Cardiac muscle cell (in vitro differentiated cells and primary cell): Measurements from ENCODE around the gene KIAA1210. TPM values are rescaled to one million over a fixed set of nuclear protein-coding genes. Genes with fewer than 3 reads are reported as not detected.
A peak's percentile ranks its signal among the peaks of the same experiment; 100 is the strongest.
"Not testable (repeated sequence)": the region's sequence is repeated elsewhere in the genome, so short reads cannot be mapped to it uniquely, and the experiment has no call there.

Source experiments
- DNase-seq, 2 donors: peaks; one replicate each; pipeline versions ENCODE4 v3.0.0 to v3.0.0-alpha.2; 2010 to 2017; ENCODE audit warnings: low read depth in 1 of 2, low spot score in 1 of 2
- H3K27ac ChIP-seq: fragments of 200-600 bp; sonication (generic); 2 replicates; pipeline ENCODE4 v1.5.1; 2016
- H3K27me3 ChIP-seq: fragments of 200-600 bp; sonication (generic); 2 replicates; pipeline ENCODE4 v1.6.0; 2016; ENCODE audit warnings: control low read depth
- H3K36me3 ChIP-seq: fragments of 200-600 bp; sonication (generic); 2 replicates; pipeline ENCODE4 v1.5.1; 2016; ENCODE audit warnings: control low read depth
- H3K4me1 ChIP-seq: fragments of 200-600 bp; sonication (generic); 2 replicates; pipeline ENCODE4 v1.8.1; 2017; ENCODE audit warnings: low read depth, mild to moderate bottlenecking, mixed run types
- H3K4me3 ChIP-seq: fragments of 200-600 bp; sonication (generic); 2 replicates; pipeline ENCODE4 v1.5.1; 2016; ENCODE audit warnings: mild to moderate bottlenecking
- H3K9me3 ChIP-seq: fragments of 200-600 bp; sonication (generic); 2 replicates; pipeline ENCODE4 v1.5.1; 2017; ENCODE audit warnings: low read depth, mild to moderate bottlenecking, control low read depth
- polyA plus RNA-seq: library from polyadenylated mRNA; unstranded; fragments of >200 nt; fragmentation: Nextera tagmentation; extraction: Ambion mirVana; gene quantifications from 2 replicates; pipeline ENCODE4 v1.2.1, GENCODE V29; 2016
- total RNA-seq: library from RNA; depleted of rRNA; stranded (reverse); fragments of >200 nt; gene quantifications from 2 replicates; pipeline ENCODE4 v1.2.3, GENCODE V29; 2016
- TF ChIP-seq, protein P1 (sequence below): IDR thresholded peaks from 2 replicates; pipeline ENCODE4 v1.5.1; 2012; ENCODE audit warnings: low read depth, mild to moderate bottlenecking, low read length

The KIAA1210 gene
- total and polyA plus RNA-seq, 2 experiments from 2014 or later = not detected

DNA sequence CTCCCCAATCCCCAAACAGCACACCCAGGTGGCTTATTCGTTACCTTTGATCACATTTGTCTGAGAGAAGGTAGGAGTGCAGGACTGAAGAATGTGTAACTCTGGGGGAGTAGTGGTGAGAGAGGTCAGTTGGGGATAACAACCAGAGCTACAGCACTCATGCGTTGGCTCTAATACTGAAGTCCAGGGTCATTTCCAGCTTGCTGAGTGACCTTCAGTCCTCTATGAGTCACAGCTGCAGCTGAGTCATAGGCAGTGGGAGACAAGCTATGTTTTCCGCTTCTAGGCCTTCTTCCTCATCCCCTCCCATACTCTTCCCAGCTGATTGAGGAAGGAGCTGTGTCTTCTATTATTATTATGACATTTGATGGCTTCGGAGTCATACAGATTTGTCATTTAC, 86.4 kb downstream of the KIAA1210 start:
- Histone ChIP-seq H3K4me3 (no peak overlapping the region), H3K4me1 (no peaks in the 10 kb centered on the region), H3K27me3 (no peaks in the 10 kb centered on the region), H3K27ac (no peak overlapping the region), H3K36me3 (no peaks in the 10 kb centered on the region), H3K9me3 (no peaks in the 10 kb centered on the region)
- TF ChIP-seq, protein P1, sequence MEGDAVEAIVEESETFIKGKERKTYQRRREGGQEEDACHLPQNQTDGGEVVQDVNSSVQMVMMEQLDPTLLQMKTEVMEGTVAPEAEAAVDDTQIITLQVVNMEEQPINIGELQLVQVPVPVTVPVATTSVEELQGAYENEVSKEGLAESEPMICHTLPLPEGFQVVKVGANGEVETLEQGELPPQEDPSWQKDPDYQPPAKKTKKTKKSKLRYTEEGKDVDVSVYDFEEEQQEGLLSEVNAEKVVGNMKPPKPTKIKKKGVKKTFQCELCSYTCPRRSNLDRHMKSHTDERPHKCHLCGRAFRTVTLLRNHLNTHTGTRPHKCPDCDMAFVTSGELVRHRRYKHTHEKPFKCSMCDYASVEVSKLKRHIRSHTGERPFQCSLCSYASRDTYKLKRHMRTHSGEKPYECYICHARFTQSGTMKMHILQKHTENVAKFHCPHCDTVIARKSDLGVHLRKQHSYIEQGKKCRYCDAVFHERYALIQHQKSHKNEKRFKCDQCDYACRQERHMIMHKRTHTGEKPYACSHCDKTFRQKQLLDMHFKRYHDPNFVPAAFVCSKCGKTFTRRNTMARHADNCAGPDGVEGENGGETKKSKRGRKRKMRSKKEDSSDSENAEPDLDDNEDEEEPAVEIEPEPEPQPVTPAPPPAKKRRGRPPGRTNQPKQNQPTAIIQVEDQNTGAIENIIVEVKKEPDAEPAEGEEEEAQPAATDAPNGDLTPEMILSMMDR = no peak
- peak; percentile 1 to 85 for DNase-seq

GRCh38 chrX:119040432-119040831, 87.2 kb downstream of the KIAA1210 start:
- Histone ChIP-seq H3K36me3 (no peaks in the 10 kb centered on the region), H3K27me3 (no peaks in the 10 kb centered on the region), H3K9me3 (no peaks in the 10 kb centered on the region), H3K4me1 (no peaks in the 10 kb centered on the region), H3K4me3 (no peak overlapping the region), H3K27ac (no peak overlapping the region)
- DNase-seq = no peak
- TF ChIP-seq, protein P1 = no peak

- no peak for DNase-seq
- Histone ChIP-seq H3K9me3 (no peaks in the 10 kb centered on the region), H3K4me3 (no peak overlapping the region), H3K36me3 (no peaks in the 10 kb centered on the region), H3K4me1 (no peaks in the 10 kb centered on the region), H3K27me3 (no peaks in the 10 kb centered on the region), H3K27ac (no peak overlapping the region)
- TF ChIP-seq, protein P1 = no peak
Observed at GRCh38 chrX:119036107-119037029, 91.2 kb downstream of the KIAA1210 start.

DNA sequence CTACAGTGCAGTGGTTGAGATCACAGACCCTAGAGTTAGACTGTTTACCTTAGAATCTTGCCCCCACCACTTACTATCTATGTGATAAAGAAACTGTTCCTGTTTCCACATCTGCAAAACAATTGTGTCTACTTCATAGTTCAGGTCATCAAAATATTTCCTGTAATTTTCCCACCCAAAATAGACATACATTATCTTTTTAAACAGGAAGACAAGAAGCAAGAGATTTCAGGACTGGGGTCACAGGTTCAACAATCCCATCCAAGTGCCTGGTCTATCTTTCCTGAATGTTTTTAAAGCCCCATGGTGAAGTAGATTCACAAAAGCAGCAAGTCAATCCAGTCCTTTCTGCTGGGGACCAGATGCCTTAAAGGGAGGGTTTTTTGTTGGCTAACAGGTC, 96.6 kb downstream of the KIAA1210 start:
- TF ChIP-seq, protein P1 = no peak
- no peak overlapping the region for H3K27ac ChIP-seq
- DNase-seq = no peak
- H3K36me3 ChIP-seq = no peaks in the 10 kb centered on the region
- H3K9me3 ChIP-seq = no peaks in the 10 kb centered on the region
- no peaks in the 10 kb centered on the region for H3K4me1 ChIP-seq
- no peak overlapping the region for H3K4me3 ChIP-seq
- no peaks in the 10 kb centered on the region for H3K27me3 ChIP-seq

- not testable (repeated sequence) for H3K27ac ChIP-seq, H3K4me3 ChIP-seq, DNase-seq, H3K4me1 ChIP-seq, H3K27me3 ChIP-seq, H3K9me3 ChIP-seq, H3K36me3 ChIP-seq
Observed at GRCh38 chrX:119029656-119030055, 98.0 kb downstream of the KIAA1210 start.

- Histone ChIP-seq H3K27me3 (no peaks in the 10 kb centered on the region), H3K4me3 (no peak overlapping the region), H3K27ac (no peak overlapping the region), H3K4me1 (no peaks in the 10 kb centered on the region), H3K9me3 (no peaks in the 10 kb centered on the region), H3K36me3 (no peaks in the 10 kb centered on the region)
- TF ChIP-seq, protein P1 = no peak
- peak in 1 of 2 donors; percentile 41 for DNase-seq
Observed at GRCh38 chrX:119028733-119029330, 98.8 kb downstream of the KIAA1210 start.
